NB4 (cell line): ENCODE measurements around the gene NME3.

Experiments used
- MYC ChIP-seq: IDR thresholded peaks from 2 replicates; pipeline ENCODE4 v1.6.1; 2011; ENCODE audit warnings: low read depth, low read length
- POLR2A ChIP-seq: IDR thresholded peaks from 2 replicates; pipeline ENCODE4 v1.6.1; 2011; ENCODE audit warnings: mild to moderate bottlenecking; ENCODE audit not compliant: insufficient read length; ENCODE audit errors: extremely low read depth
- TF ChIP-seq, protein P1 (sequence below): IDR thresholded peaks from one replicate; pipeline ENCODE4 v1.5.1; 2012; ENCODE audit warnings: low read depth, low read length
- TF ChIP-seq, protein P2 (sequence below): IDR thresholded peaks from 2 replicates; pipeline ENCODE4 v1.6.1; 2011; ENCODE audit warnings: low read depth, low read length

DNA sequence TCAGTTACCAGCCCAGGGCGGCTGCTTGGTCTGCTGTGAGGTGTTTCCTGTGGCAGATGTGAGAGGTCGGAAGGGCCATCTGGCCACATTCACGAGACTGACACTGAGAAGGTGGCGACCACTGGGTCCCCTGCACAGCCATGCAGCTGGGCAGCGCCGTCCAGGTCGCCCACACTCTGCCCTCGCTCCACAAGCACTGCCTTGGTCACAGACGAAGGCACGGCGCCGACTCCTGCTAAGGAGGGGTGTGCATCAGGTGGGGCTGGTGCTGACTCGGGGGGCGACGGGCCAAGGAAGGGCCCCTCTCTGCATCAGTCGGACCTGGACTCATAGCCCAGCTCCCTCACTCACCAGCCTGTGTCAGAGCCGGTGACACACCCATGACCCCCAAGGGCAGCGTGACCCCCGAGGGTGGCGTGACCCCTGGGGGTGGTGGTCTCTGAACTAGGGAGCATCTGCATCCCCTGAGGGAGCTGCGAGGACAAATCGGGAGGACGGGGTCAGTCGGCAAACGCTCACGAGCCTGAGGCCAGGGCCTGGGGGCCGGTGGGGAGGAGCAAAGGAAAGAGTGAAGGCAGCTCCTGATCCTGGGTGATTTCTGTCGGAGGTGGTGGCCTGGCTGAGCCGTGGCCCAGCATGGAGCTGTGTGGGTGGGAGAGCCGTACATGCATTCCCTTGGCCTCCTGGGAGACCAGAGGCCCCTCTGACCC, 30.4 kb downstream of the NME3 start:
- TF ChIP-seq, protein P1, sequence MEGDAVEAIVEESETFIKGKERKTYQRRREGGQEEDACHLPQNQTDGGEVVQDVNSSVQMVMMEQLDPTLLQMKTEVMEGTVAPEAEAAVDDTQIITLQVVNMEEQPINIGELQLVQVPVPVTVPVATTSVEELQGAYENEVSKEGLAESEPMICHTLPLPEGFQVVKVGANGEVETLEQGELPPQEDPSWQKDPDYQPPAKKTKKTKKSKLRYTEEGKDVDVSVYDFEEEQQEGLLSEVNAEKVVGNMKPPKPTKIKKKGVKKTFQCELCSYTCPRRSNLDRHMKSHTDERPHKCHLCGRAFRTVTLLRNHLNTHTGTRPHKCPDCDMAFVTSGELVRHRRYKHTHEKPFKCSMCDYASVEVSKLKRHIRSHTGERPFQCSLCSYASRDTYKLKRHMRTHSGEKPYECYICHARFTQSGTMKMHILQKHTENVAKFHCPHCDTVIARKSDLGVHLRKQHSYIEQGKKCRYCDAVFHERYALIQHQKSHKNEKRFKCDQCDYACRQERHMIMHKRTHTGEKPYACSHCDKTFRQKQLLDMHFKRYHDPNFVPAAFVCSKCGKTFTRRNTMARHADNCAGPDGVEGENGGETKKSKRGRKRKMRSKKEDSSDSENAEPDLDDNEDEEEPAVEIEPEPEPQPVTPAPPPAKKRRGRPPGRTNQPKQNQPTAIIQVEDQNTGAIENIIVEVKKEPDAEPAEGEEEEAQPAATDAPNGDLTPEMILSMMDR = no peak
- no peak for TF ChIP-seq POLR2A
- TF ChIP-seq MYC = no peak
- TF ChIP-seq, protein P2, sequence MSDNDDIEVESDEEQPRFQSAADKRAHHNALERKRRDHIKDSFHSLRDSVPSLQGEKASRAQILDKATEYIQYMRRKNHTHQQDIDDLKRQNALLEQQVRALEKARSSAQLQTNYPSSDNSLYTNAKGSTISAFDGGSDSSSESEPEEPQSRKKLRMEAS = no peak
